HG03045 (cell line): Measurements from ENCODE around the gene CDO1.

ENCODE experiments used
- ATAC-seq: cut with Tn5 transposase; IDR thresholded peaks from one replicate; pipeline ENCODE4 v1.9.1; 2021; ENCODE audit warnings: mild to moderate bottlenecking, moderate library complexity; ENCODE audit not compliant: unreplicated experiment

CDO1 gene

DNA sequence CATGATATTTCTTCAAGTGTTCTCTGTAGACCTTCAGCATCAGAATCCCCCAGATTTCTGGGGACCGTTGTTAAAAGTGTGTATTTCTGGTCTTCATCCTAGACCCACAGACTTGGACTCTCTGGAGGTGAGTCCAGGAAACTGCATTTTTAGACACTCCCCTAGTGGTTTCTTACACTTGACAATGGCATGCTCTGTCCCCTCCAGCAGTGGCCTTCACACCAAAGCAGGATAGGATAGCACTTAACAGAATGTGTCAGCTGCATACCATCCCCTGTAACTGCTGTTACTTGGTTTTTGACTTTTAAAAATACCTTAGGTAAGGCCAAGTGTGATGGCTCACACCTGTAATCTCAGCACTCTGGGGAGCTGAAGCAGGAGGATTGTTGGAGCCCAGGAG, 20.8 kb downstream of the CDO1 start:
- no peak for ATAC-seq

- no peak for ATAC-seq
Observed at GRCh38 chr5:115788440-115788839, 28.0 kb downstream of the CDO1 start.

DNA sequence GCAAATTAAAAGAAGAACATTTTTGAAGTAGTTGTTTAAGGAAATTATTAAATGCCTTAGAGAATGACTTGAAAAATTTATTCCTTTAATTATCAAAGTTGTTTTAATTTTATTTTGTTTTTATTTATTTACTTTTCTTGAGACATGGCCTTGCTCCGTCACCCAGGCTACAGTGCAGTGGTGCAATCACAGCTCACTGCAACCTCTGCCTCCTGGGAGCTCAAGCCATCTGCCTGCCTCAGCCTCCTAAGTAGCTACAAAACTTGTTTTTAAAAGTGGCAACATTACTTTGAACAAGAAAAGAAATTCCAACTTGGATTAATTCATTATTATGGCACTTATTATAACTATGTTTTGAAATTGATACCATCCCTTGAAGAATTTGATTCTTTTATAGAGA, 29.0 kb downstream of the CDO1 start:
- ATAC-seq = no peak

GRCh38 chr5:115785381-115786065, 30.9 kb downstream of the CDO1 start:
- no peak for ATAC-seq

DNA sequence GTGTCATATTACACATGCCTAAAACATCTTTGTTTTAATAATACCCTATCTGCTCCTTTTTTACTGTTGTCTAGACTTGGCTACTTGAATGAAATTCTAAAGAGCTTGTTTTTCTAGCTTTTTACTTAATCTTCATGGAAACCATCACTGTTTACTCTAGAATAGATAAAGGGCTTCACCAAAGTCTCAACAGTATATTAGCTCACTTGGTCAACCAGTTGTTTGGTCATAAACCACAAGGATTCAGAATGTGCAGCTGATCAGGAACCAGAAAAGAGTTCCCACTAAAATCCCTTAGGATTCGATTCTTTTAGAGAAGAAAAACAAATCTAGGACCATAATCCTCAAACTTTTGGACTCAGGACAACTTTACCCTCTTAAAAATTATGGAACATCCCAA, 38.0 kb downstream of the CDO1 start:
- ATAC-seq = no peak

DNA sequence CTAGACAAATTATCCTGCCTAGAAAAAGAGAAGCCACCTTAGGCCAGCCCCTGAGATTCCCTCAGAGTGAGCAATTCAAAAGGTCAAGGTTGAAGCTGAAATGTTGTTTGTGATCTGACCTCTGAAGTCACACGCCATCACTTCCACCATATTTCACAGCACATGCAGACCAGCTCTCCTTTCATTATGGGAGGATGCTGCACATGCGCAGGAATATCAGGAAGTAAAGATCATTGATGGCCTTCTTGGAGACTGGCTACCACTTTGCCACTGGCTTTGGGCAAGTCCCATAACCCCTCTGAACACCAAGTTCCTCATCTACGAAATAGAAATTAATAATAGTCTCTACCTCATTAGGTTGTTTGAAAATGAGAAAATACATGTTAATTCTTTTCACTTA, 39.5 kb downstream of the CDO1 start:
- ATAC-seq = no peak

GRCh38 chr5:115775999-115776398, 40.5 kb downstream of the CDO1 start:
- ATAC-seq = no peak

GRCh38 chr5:115774684-115775083, 41.8 kb downstream of the CDO1 start:
- no peak for ATAC-seq

DNA sequence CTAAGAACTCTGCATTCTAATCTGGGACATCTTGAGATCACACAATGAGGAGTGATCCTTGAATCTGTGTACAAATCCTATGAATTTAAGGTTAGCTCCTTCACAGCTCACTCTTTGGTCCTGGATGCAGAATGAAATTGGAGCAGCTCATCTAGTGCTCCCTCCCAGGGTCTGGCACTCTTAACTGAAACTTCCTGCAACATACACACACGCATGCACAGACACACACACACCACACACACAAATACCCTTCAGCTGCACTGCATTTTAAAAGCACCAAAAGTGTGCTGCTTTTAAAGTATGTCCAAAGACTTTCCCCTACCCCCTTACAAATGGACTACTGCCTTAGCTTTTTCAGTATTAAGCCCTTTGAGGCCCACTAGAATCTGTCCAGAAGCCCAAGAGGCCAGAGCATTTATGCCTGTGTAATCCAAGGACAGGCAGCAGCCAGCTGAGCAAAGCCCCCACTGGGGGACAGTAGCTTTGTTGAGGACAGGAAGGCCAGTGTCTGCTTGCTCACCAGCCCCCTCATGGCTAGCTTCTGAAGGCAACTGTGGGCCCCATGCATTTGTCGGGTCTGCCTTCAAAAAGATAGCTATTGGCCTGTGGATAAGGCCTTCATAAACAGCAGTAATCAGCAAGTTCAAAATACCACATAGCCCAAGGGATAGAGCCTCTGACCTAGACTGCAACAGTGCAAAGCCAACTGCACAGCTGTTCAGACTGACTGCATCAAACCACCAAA, 43.6 kb downstream of the CDO1 start:
- ATAC-seq = no peak

- ATAC-seq = no peak
Observed at GRCh38 chr5:115770466-115770865, 46.0 kb downstream of the CDO1 start.

GRCh38 chr5:115767424-115767823, 49.0 kb downstream of the CDO1 start:
- no peak for ATAC-seq

- ATAC-seq = no peak
Observed at GRCh38 chr5:115766608-115767007, 49.9 kb downstream of the CDO1 start.

- ATAC-seq = no peak
Observed at GRCh38 chr5:115758356-115758755, 58.1 kb downstream of the CDO1 start.

DNA sequence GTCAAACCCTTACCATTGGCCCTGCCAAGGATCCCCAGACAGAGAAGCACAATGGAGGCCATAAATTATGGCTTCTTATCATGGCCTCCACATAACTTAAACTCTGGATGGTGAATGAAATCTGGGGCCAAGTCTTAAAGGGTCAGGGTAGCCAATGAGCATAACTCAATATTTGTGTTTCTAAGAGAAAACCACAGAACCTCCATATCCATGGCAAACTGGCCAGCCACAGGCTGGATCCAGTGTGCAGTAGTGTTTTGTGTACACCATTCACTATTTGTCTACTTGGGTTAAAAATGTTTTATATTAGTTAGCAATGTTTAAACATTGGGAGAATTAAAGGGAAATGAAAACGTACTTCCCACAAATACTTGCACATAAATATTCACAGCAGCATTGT, 60.8 kb downstream of the CDO1 start:
- no peak for ATAC-seq
